NCI-H748 treated with DMSO at 0.1 percent for 48 hours (cell line): Measurements from ENCODE around the gene CNPY1.
"Not testable (repeated sequence)": the region's sequence is repeated elsewhere in the genome, so short reads cannot be mapped to it uniquely, and the experiment has no call there.

Source experiments
- DNase-seq: peaks from one replicate; lab custom pipeline; 2025; lab: John Stamatoyannopoulos, UW

CNPY1 gene

GRCh38 chr7:155578016-155578415 lies 31.7 kb upstream of the CNPY1 start:
- no peak for DNase-seq

- no peak for DNase-seq
Observed at GRCh38 chr7:155577509-155577905, 31.1 kb upstream of the CNPY1 start.

GRCh38 chr7:155576900-155577508 lies 30.6 kb upstream of the CNPY1 start:
- no peak for DNase-seq

DNA sequence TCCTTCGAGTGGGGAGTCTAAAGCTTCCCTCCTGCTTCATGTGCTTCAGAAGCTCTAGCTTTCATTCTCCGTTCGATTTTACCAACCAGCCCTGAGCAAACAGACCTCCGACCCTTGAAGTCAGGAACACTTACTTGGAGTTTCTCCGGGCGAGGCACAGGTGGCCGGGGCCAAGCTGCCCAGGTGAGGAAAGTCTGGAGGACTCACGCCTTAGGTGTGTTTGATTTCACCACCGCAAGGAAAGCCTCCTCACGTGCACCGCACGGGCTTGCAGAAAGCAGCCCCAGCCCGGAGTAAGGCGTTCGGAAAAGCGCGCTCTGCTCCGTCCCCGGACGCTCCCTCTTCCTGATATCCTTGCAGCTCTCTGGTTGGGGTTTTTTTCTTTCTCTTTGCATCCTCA lies 30.1 kb upstream of the CNPY1 start:
- DNase-seq: no peak

- DNase-seq: no peak
Observed at GRCh38 chr7:155574556-155575290, 28.4 kb upstream of the CNPY1 start.

- DNase-seq: no peak
Observed at GRCh38 chr7:155571581-155572345, 25.4 kb upstream of the CNPY1 start.

- no peak for DNase-seq
Observed at GRCh38 chr7:155570991-155571390, 24.6 kb upstream of the CNPY1 start.

DNA sequence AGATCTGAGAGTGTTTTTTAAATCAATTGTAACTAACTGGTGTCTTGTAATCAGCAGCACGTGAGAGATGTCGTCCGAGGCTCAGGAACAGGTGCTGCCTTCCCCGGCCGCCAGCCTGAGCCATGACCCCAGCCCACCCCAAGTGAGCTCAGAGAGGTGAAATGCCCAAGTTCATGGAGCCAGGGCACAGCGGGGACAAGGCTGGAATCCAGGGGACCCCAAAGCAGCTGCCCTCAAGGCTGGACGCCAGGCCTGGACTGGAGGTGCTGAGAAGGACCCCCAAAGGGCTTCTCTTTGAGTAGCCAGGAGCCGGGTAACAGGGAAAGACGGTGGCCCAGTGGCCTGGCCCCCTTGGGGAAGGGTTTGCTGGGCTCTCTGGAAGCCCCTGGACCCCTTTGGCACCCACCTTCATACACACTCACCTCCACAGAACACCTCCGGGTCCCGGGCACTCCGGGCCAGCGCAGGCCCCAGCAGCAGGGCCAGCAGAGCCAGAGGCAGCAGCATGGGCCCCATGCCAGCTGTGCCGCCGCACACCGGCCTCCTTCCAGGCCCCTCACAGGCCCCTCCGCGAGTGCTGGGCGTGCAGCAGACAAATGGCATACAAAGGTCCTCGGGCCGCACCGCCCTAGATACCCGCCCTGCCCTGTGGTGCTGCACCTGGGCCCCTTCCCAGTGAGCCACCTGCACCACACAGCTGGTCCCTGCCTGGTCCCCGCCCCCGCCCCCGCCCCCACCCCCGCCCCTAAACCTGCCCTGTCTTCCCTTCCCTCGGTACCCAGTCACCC lies 24.0 kb upstream of the CNPY1 start:
- DNase-seq: no peak

- no peak for DNase-seq
Observed at GRCh38 chr7:155569681-155570080, 23.3 kb upstream of the CNPY1 start.

DNA sequence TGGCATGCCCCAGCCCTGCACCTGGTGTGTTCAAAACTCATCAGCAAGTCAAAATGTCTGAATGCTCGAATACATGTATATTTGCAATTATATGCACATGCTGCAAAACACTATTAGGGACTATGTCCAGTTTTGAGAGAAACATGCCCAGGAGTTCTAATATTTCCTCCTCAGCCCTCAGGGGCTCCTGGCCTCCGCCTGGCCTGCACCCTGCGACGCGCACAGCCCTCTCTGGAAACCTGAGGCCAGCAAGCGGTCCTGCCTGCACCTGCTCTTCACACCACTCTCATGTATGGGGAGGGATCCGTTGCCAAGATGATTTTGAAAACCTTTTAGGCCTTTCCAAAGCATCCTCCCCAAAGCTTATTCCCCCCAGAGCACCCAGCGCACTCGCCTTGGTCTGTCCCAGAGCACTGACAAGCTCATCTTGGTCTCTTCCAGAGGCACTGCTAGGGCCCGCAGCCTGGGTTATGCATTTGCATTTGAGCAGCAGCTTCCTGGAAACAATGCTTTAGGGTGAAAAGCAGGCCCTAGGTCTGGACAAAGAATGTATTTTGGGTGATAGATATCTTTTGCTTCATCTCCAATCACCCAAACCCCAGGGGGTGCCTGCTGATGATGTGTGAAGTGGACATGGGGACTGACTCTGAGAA lies 22.6 kb upstream of the CNPY1 start:
- DNase-seq: no peak

DNA sequence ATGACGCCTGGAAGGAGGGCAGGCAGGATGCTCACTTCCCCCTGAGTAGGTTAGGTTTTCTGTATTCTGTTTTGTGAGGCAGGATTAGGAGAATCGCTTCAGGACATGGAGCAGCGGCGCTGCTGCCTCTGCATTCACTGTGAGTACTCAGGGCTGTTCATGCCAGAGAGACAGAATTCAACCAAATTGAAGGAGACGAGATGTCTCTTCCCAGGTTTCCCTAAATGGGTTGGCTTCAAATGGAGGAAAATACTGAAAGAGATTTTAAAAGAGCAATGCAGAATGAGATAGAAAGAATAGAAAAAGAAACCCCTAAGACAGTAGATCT lies 21.9 kb upstream of the CNPY1 start:
- DNase-seq: no peak

GRCh38 chr7:155567646-155568332 lies 21.4 kb upstream of the CNPY1 start:
- no peak for DNase-seq

DNA sequence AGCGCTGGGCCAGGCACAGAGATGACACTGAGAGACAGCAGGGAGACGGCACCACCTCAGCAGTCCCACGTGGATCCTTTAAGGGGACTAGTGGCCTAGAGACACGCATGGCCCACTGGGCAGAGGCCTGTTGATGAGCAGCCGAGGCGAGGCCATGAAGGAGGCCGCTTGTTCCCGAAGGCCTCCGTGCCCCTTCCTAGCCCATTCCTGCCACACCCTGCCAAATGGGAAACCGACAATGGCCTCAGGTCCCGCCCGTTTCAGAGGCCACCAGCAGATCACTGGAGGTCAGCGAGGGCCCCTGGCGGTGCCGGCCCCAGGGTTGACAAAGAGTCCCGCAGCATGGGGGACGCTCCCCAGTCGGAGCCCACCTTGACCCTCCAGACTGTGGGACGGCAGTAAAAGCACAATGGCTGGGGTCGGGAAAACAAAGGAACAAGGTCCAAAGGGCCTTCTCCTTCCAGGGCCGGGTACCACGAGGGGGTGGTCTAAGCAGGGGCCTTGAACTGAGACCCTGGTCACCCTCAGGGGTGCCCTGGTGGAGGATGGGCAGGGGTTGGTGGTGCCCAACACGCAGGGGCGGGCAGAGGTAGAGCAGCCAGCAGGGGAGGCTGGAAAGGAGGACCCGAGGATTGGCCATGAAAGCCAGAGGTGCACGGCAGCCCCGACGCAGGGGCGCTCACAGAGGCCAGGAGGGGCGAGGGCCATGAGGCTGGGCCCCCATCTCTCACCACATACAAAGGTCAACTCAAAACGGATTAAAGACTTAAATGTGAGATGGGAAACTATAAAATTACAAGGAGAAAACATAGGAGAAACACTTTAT lies 19.9 kb upstream of the CNPY1 start:
- no peak for DNase-seq

DNA sequence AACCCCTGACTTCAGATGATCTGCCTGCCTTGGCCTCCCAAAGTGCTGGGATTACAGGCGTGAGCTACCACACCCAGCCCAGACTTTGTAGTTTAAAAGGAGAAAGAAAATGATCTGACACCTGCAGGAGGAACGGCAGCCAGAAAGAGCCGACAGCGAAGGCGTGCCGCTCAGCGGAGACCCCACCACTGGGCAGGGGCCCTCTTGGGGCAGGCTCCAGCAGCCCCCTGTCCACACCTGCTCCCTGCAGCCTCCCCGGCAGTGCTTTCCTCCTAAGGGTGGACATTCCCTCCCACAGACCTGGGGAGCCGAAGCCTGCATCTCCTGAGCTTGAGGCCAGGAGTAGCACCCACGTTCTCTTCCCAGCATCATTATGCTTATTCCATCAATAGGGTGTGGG lies 19.2 kb upstream of the CNPY1 start:
- DNase-seq: no peak

DNA sequence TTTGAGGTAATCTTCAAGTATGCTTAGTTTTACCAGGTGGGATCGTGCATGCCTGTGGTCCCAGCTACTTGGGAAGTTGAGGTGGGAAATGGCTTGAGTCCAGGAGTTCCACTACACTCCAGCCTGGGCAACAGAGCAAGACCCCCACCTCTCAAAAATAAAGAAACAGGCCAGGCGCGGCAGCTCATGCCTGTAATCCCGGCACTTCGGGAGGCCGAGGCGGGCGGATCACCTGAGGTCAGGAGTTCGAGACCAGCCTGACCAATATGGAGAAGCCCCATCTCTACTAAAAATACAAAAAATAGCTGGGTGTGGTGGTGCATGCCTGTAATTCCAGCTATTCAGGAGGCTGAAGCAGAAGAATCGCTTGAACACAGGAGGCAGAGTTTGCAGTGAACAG lies 16.6 kb upstream of the CNPY1 start:
- DNase-seq: not testable (repeated sequence)

DNA sequence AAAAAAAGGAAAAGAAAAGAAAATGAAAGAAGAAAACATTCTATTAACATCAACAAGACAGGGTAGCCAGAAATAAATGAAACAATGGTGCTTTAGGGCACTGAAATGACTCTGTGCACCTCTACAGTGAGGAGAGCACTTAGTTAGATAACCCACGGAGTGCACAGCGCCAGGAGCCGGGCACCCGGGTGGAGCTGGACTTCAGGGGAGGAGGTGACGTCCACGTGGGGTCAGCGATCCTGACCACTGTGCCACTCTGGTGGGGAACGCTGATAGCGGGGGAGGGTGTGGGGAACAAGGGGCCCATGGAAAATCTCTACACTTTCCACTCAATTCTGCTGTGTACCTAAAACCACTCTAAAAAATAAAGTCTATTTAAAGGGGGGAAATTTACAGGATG lies 15.7 kb upstream of the CNPY1 start:
- no peak for DNase-seq

DNA sequence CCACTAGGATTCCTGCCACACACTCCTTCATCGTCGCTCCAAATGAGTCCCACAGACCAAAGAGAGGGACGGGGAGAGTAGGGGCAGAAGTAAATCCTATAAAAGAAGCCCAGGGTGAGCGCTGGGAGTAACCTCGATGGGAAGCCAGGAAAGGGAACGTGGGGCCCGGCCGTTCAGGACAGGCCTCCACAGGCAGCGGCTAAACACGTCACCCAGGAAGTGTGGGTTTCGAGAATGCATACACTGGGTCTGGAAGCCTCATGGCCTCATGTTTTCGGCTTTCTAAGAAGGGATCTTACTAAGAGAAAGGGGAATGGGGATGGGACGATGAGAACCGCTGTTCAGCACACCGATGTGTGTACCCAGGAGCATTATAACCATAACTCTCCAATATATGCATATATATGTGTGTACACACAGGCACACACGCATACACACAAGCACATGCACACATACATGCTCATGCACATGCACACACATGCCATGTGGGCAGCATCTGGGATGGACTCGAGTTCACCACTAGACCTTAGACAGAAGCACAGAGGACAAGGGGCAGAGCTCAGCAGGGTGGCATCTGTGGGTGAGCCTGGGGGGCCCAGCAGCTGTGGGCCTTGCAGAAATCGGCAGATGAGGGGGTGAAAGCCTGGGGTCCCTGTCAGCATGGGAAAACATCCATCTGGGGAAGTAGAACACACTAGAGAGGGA lies 14.8 kb upstream of the CNPY1 start:
- DNase-seq: no peak

DNA sequence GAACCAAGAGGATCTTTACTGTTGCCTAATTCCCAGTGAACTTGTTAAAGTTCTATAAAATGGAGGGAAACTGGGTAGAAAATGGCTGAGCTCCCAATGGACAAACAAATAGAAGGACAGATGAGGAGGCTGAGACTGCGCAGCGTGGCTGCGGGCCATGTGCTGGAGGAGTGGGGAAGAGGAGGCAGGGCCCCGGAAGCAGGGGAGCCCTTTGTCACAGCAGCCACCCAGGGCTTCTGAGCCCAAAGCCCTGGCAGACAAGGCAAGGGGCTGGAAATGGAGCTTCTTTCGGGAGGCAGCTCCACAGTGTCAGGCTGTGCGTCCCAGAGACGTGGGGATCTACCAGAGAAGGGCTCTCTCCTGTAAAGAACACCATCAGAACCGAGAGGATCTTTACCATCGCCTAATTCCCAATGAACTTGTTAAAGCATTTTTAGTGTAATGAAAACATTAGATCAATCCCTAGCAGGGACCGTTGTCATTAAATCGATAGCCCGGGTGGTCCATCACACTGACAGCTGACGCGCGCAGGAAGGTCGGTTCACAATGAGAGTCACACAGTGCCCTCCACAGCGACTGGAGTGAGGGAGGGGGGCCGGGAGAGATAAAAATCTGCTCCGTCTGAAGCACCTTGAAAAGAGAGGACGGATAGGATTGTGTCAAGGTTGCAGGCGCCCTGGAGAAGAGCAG lies 14.0 kb upstream of the CNPY1 start:
- DNase-seq: no peak

- no peak for DNase-seq
Observed at GRCh38 chr7:155559519-155560108, 13.3 kb upstream of the CNPY1 start.
